ENCODE measurements around the gene KCNAB1.

DNA sequence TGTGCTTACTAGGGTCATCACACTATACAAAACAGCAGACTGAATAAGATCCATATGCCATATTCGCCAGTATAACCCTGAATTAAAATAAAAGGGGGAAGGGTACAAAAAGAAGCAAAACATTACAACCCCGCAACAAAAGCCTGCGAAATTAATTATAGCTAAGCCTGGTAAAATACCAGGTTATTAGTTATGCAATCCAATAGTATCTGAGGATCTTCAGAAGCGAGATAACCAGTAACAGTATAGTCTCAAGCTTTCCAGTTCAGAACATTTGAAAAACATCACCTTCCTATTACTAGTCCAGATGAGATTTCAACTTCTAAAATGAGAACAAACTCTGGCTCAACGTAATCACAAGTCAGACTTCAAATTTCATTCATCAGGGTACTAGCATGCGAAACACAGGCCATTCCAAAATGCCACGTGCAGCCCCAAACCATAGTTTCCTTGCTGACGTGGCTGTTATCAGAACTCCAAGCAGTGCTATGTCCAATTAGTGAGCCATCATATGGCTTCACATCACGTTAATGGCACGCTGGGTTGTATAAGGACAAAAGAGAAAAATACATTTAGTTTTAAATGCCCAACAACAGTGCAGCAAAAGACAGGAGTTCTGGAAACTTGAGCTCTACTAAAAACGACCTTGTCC, 433.5 kb downstream of the KCNAB1 start:
- TF ChIP-seq EZH2 (optimal IDR thresholded peaks at IDR 0.05; ENCODE audit: low read depth, low read length), result no peak
- TF ChIP-seq, protein P1, sequence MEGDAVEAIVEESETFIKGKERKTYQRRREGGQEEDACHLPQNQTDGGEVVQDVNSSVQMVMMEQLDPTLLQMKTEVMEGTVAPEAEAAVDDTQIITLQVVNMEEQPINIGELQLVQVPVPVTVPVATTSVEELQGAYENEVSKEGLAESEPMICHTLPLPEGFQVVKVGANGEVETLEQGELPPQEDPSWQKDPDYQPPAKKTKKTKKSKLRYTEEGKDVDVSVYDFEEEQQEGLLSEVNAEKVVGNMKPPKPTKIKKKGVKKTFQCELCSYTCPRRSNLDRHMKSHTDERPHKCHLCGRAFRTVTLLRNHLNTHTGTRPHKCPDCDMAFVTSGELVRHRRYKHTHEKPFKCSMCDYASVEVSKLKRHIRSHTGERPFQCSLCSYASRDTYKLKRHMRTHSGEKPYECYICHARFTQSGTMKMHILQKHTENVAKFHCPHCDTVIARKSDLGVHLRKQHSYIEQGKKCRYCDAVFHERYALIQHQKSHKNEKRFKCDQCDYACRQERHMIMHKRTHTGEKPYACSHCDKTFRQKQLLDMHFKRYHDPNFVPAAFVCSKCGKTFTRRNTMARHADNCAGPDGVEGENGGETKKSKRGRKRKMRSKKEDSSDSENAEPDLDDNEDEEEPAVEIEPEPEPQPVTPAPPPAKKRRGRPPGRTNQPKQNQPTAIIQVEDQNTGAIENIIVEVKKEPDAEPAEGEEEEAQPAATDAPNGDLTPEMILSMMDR (IDR thresholded peaks at IDR 0.05; ENCODE audit: low read length), result no peak
